ES-I3 (cell line): ENCODE data around the gene SYDE2.

ENCODE experiments used
- H3K36me3 ChIP-seq: 2 replicates; pipeline ENCODE4 v1.6.1; 2013; ENCODE audit warnings: mild to moderate bottlenecking, low read length, control low read depth, moderate library complexity; ENCODE audit not compliant: insufficient read depth
- H3K4me1 ChIP-seq: 2 replicates; pipeline ENCODE4 v1.6.1; 2013; ENCODE audit warnings: mild to moderate bottlenecking, control low read depth, low read length; ENCODE audit not compliant: insufficient read depth
- H3K9ac ChIP-seq: 2 replicates; pipeline ENCODE4 v1.6.1; 2013; ENCODE audit warnings: low read depth, mild to moderate bottlenecking, low read length, moderate library complexity
- H3K9me3 ChIP-seq: 2 replicates; pipeline ENCODE4 v1.6.1; 2013; ENCODE audit warnings: mild to moderate bottlenecking, low read length, moderate library complexity; ENCODE audit not compliant: control insufficient read depth, insufficient read depth

Gene SYDE2

GRCh38 chr1:85225624-85226380 is 25.0 kb upstream of the SYDE2 start:
- Histone ChIP-seq H3K4me1 (peaks cover 13% of the 10 kb centered on the region; the same call in 1 of the 2 replicates), H3K9me3 (no peaks in the 10 kb centered on the region), H3K36me3 (no peaks in the 10 kb centered on the region), H3K9ac (no peak overlapping the region)

- Histone ChIP-seq H3K4me1 (peaks cover 13% of the 10 kb centered on the region; the same call in 1 of the 2 replicates), H3K9ac (no peak overlapping the region), H3K36me3 (no peaks in the 10 kb centered on the region), H3K9me3 (no peaks in the 10 kb centered on the region)
These were observed 24.2 kb upstream of the SYDE2 start for GRCh38 chr1:85224734-85225623.

GRCh38 chr1:85224295-85224694 is 23.5 kb upstream of the SYDE2 start:
- H3K4me1 ChIP-seq: peaks cover 13% of the 10 kb centered on the region; the same call in 1 of the 2 replicates
- H3K9me3 ChIP-seq: no peaks in the 10 kb centered on the region

GRCh38 chr1:85223334-85223733 is 22.5 kb upstream of the SYDE2 start:
- peaks cover 13% of the 10 kb centered on the region; the same call in 1 of the 2 replicates for H3K4me1 ChIP-seq
- no peaks in the 10 kb centered on the region for H3K9me3 ChIP-seq
- H3K9ac ChIP-seq: no peak overlapping the region
- H3K36me3 ChIP-seq: no peaks in the 10 kb centered on the region

More at GRCh38 chr1:85224295-85224694, 23.5 kb upstream of the SYDE2 start:
- H3K9ac ChIP-seq: no peak overlapping the region
- H3K36me3 ChIP-seq: no peaks in the 10 kb centered on the region

- Histone ChIP-seq H3K9ac (no peak overlapping the region), H3K9me3 (no peaks in the 10 kb centered on the region), H3K36me3 (no peaks in the 10 kb centered on the region), H3K4me1 (peaks cover 9% of the 10 kb centered on the region; the same call in 1 of the 2 replicates)
These were observed 20.0 kb upstream of the SYDE2 start for GRCh38 chr1:85220756-85221201.

- peaks cover 3% of the 10 kb centered on the region; the same call in 1 of the 2 replicates for H3K4me1 ChIP-seq
- H3K9ac ChIP-seq: no peak overlapping the region
- no peaks in the 10 kb centered on the region for H3K36me3 ChIP-seq
- no peaks in the 10 kb centered on the region for H3K9me3 ChIP-seq
These were observed 19.2 kb upstream of the SYDE2 start for GRCh38 chr1:85219853-85220610.

GRCh38 chr1:85216697-85217096 is 15.9 kb upstream of the SYDE2 start:
- H3K4me1 ChIP-seq: no peaks in the 10 kb centered on the region; the same call in 1 of the 2 replicates
- no peaks in the 10 kb centered on the region for H3K36me3 ChIP-seq
- no peaks in the 10 kb centered on the region for H3K9me3 ChIP-seq
- no peak overlapping the region for H3K9ac ChIP-seq

GRCh38 chr1:85214654-85215053 is 13.8 kb upstream of the SYDE2 start:
- H3K9ac ChIP-seq: no peak overlapping the region

GRCh38 chr1:85208488-85208887 is 7.7 kb upstream of the SYDE2 start:
- Histone ChIP-seq H3K9ac (no peak overlapping the region), H3K36me3 (no peaks in the 10 kb centered on the region), H3K9me3 (no peaks in the 10 kb centered on the region), H3K4me1 (no peaks in the 10 kb centered on the region)

More at GRCh38 chr1:85214654-85215053, 13.8 kb upstream of the SYDE2 start:
- H3K36me3 ChIP-seq: no peaks in the 10 kb centered on the region
- no peaks in the 10 kb centered on the region for H3K9me3 ChIP-seq
- H3K4me1 ChIP-seq: no peaks in the 10 kb centered on the region; the same call in 1 of the 2 replicates

GRCh38 chr1:85203573-85204171 is 2.9 kb upstream of the SYDE2 start:
- Histone ChIP-seq H3K36me3 (no peaks in the 10 kb centered on the region), H3K9ac (no peak overlapping the region), H3K9me3 (no peaks in the 10 kb centered on the region), H3K4me1 (no peaks in the 10 kb centered on the region)

GRCh38 chr1:85202864-85203255 is 2.0 kb upstream of the SYDE2 start:
- no peaks in the 10 kb centered on the region for H3K9me3 ChIP-seq
- H3K9ac ChIP-seq: no peak overlapping the region
- H3K36me3 ChIP-seq: no peaks in the 10 kb centered on the region
- no peaks in the 10 kb centered on the region for H3K4me1 ChIP-seq

- H3K9me3 ChIP-seq: no peaks in the 10 kb centered on the region
- H3K9ac ChIP-seq: peak overlapping the region; percentile 97
These were observed 1.5 kb upstream of the SYDE2 start for GRCh38 chr1:85202092-85202863.

More at GRCh38 chr1:85202092-85202863, 1.5 kb upstream of the SYDE2 start:
- H3K36me3 ChIP-seq: no peaks in the 10 kb centered on the region
- no peaks in the 10 kb centered on the region for H3K4me1 ChIP-seq
